Heart left ventricle (tissue), 16 donors: Measurements from ENCODE around the gene RPS16. TPM values are rescaled to one million over a fixed set of nuclear protein-coding genes. Genes with fewer than 3 reads are reported as not detected.

Experiments
- ATAC-seq, 4 donors: fragments of 200-7000 bp; cut with Tn5 transposase; one replicate each; pipeline ENCODE4 v1.9.1; 2020 to 2022; ENCODE audit warnings: moderate library complexity in 4 of 4, mild to moderate bottlenecking in 3 of 4, moderate number of reproducible peaks in 1 of 4
- DNase-seq, 5 donors: peaks; one replicate each; pipeline ENCODE4 v3.0.0-alpha.2; 2020
- H3K27ac ChIP-seq, 12 donors: fragments of 200-600 bp; sonication (generic) in 4 of 12; one replicate each; pipeline versions ENCODE4 v1.5.0 to v1.8.0; 2016 to 2022; ENCODE audit warnings: mild to moderate bottlenecking in 2 of 12
- H3K27me3 ChIP-seq, 9 donors: fragments of 200-600 bp; sonication (generic) in 2 of 9; one replicate each; pipeline versions ENCODE4 v1.5.1 to v1.8.0; 2016 to 2022; ENCODE audit warnings: mild to moderate bottlenecking in 3 of 9
- H3K36me3 ChIP-seq, 9 donors: fragments of 200-600 bp; sonication (generic) in 2 of 9; one replicate each; pipeline versions ENCODE4 v1.5.0 to v1.8.0; 2018 to 2022; ENCODE audit warnings: mild to moderate bottlenecking in 2 of 9
- H3K4me1 ChIP-seq, 12 donors: fragments of 200-600 bp; sonication (generic) in 4 of 12; one replicate each; pipeline versions ENCODE4 v1.5.0 to v1.8.0; 2016 to 2022; ENCODE audit warnings: mild to moderate bottlenecking in 3 of 12
- H3K4me3 ChIP-seq, 12 donors: fragments of 200-600 bp; sonication (generic) in 4 of 12; one replicate each; pipeline versions ENCODE4 v1.5.0 to v1.8.0; 2017 to 2022; ENCODE audit warnings: mild to moderate bottlenecking in 9 of 12, moderate library complexity in 4 of 12
- H3K9me3 ChIP-seq, 12 donors: fragments of 200-600 bp; sonication (generic) in 4 of 12; one replicate each; pipeline versions ENCODE4 v1.5.0 to v1.8.0; 2016 to 2022; ENCODE audit warnings: mild to moderate bottlenecking in 1 of 12
- POLR2A ChIP-seq, 2 donors: fragments of 450-650 bp; IDR thresholded peaks; one replicate each; pipeline ENCODE4 v1.6.1; 2017; ENCODE audit warnings: antibody characterized with exemption in 2 of 2, mild to moderate bottlenecking in 2 of 2, moderate library complexity in 2 of 2
- WGBS, 4 donors: extraction: QIAGEN DNeasy Blood & Tissue Kit in 2 of 4; methylation state at CpG; one replicate each; pipeline versions ENCODE4 v1.1.5 to v1.1.7; 2013 to 2018; 5-methylcytosine and 5-hydroxymethylcytosine counted together
- intact Hi-C, 10 donors: fragments of 100-400 bp; cut with DNase I; formaldehyde crosslinking; loops; one replicate each; pipeline versions ENCODE4 v1.11.1 to v1.14.2; 2022
- polyA plus RNA-seq, 2 donors: library from polyadenylated mRNA; stranded (reverse); fragments of 200-250 nt; gene quantifications; one replicate each; pipeline ENCODE4 v1.2.3, GENCODE V29; 2013
- total RNA-seq, 9 donors: library from RNA; depleted of rRNA in 2 of 9; stranded (reverse); fragments of >200 nt in 2 of 9; fragmentation: NEBNext Ultra II Directional in 3 of 9; extraction: Animal tissue kit (Norgen Biotek cat#: 25700) in 3 of 9; gene quantifications; one replicate each; pipeline versions ENCODE4 v1.1.0 to v1.2.4, GENCODE V29; 2016 to 2023
- TF ChIP-seq, protein P1 (sequence below), 12 donors: fragments of 200-600 bp; sonication (generic) in 4 of 12; IDR thresholded peaks; one replicate each; pipeline versions ENCODE4 v1.5.0 to v1.8.0; 2018 to 2022; ENCODE audit warnings: antibody characterized with exemption in 12 of 12, mild to moderate bottlenecking in 5 of 12
- donor health status: ischemic (EF 13 %, LVEDD 7.1; RV severe dilation, severe dysfunction).
- donor health status: healthy with polysubstance abuse.
- donor health status: DM: no; HTN: yes; CAD: no.
- donor health status: DM: no; HTN: no; CAD: no.
- donor health status: ischemic (EF 25% LVEDD 6.9; RV normal size, moderate dysfunction).
- donor health status: ischemic (EF 25% LVEDD 5.7; RV mildly dilated, moderate dysfunction).
- donor health status: healthy.
- donor health status: DM: yes; HTN: yes; CAD: no.
- donor health status: ischemic (EF 35%, LVEDD 5.7; RV mildly dilated, moderate dysfunction).
- donor health status: nonischemic (EF 11% LVEDD 7.7; RV severe dilation, severe dysfunction).
- donor health status: DM: yes; HTN: yes; CAD: no.
- donor health status: PGD.
- donor health status: ischemic (EF 29% LVEDD 5.4; RV normal size, mild dysfunction).
- donor health status: nonischemic (EF 23%, LVEDD 6.1; RV moderate dilation, normal function).

The RPS16 gene
- total and polyA plus RNA-seq, 11 donors: 617 to 2,656 (median 1,374) TPM

GRCh38 chr19:39402346-39403300 lies 33.1 kb downstream of the RPS16 start:
- no peaks in the 10 kb centered on the region for H3K9me3 ChIP-seq
- WGBS, 4 donors: 2 to 3% (median 2%) methylated on average over 54 to 59 of the region's 59 CpGs
- peaks cover 6 to 76% (median 34%) of the 10 kb centered on the region in 12 donors for H3K4me1 ChIP-seq
- TF ChIP-seq, protein P1, sequence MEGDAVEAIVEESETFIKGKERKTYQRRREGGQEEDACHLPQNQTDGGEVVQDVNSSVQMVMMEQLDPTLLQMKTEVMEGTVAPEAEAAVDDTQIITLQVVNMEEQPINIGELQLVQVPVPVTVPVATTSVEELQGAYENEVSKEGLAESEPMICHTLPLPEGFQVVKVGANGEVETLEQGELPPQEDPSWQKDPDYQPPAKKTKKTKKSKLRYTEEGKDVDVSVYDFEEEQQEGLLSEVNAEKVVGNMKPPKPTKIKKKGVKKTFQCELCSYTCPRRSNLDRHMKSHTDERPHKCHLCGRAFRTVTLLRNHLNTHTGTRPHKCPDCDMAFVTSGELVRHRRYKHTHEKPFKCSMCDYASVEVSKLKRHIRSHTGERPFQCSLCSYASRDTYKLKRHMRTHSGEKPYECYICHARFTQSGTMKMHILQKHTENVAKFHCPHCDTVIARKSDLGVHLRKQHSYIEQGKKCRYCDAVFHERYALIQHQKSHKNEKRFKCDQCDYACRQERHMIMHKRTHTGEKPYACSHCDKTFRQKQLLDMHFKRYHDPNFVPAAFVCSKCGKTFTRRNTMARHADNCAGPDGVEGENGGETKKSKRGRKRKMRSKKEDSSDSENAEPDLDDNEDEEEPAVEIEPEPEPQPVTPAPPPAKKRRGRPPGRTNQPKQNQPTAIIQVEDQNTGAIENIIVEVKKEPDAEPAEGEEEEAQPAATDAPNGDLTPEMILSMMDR (IDR thresholded peaks at IDR 0.05): no peak
- TF ChIP-seq POLR2A (IDR thresholded peaks at IDR 0.05): peak in 1 of 2 donors; percentile 62
- peak overlapping the region; percentile 18 to 68 (median 58) for H3K4me3 ChIP-seq
- ATAC-seq (peak; percentile 12 to 50 (median 44)), DNase-seq (peak; percentile 94 to 96 (median 96))
- H3K27me3 ChIP-seq: no peaks in the 10 kb centered on the region
- H3K36me3 ChIP-seq: peaks cover 0 to 8% (median 2%) of the 10 kb centered on the region in 9 donors
- intact Hi-C loops: loop anchor here in 3 of 10 donors (1.0 kb wide), 2 partner anchors 8 to 9 kb away; no protein-coding TSS in a partner anchor
- peak overlapping the region; percentile 94 to 100 (median 100) for H3K27ac ChIP-seq

- TF ChIP-seq, protein P1 (IDR thresholded peaks at IDR 0.05): no peak
- no peak for TF ChIP-seq POLR2A (IDR thresholded peaks at IDR 0.05)
- peak overlapping the region; percentile 94 to 100 (median 100) for H3K27ac ChIP-seq
- DNase-seq: peak in 3 of 5 donors; percentile 41 to 76 (median 56)
- intact Hi-C loops: loop anchor here in 3 of 10 donors (1.0 kb wide), 2 partner anchors 9 to 10 kb away; no protein-coding TSS in a partner anchor
- no peaks in the 10 kb centered on the region for H3K27me3 ChIP-seq
- peaks cover 6 to 83% (median 40%) of the 10 kb centered on the region in 12 donors for H3K4me1 ChIP-seq
- H3K4me3 ChIP-seq: peak overlapping the region in 8 of 12 donors; percentile 56 to 68 (median 62)
- H3K36me3 ChIP-seq: peaks cover 0 to 12% (median 5%) of the 10 kb centered on the region in 9 donors
- H3K9me3 ChIP-seq: no peaks in the 10 kb centered on the region
- ATAC-seq: no peak
- WGBS, 4 donors: 55 to 60% (median 56%) methylated on average over 21 to 25 of the region's 25 CpGs
Measured at GRCh38 chr19:39401549-39402345, 34.0 kb downstream of the RPS16 start.

DNA sequence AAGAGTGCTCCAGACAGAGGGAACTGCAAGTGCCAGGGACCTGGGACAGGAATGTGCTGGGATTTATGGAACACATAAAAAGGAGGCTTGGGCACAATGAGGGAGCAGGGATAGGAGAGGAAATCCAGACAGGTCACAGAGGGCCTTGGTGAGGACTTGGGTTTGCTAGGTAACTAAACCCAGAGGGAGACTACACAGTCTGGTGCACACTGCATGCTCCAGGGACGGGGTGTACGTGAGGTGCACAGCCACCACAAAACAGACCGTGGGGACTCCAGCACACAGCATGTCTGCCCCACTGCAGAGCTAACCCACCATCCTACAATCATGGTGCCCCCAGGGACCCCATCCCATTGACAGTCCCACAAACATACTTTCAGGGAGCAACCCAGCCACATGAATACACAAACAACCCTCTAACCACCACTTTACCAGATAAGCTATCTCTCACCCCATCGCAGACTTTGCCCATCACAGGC lies 34.6 kb downstream of the RPS16 start:
- ATAC-seq: no peak
- no peaks in the 10 kb centered on the region for H3K9me3 ChIP-seq
- WGBS, 4 donors: 59 to 78% (median 73%) methylated on average over 4 of the region's 4 CpGs
- DNase-seq: peak in 1 of 5 donors; percentile 40
- TF ChIP-seq, protein P1 (IDR thresholded peaks at IDR 0.05): no peak
- no peak for TF ChIP-seq POLR2A (IDR thresholded peaks at IDR 0.05)
- peaks cover 6 to 80% (median 40%) of the 10 kb centered on the region in 12 donors for H3K4me1 ChIP-seq
- intact Hi-C loops: no loop called here
- peak overlapping the region; percentile 16 to 100 (median 98) for H3K27ac ChIP-seq
- peaks cover 0 to 18% (median 5%) of the 10 kb centered on the region in 9 donors for H3K36me3 ChIP-seq
- no peak overlapping the region for H3K4me3 ChIP-seq
- no peaks in the 10 kb centered on the region for H3K27me3 ChIP-seq
